Neural cell (in vitro differentiated cells): Measurements from ENCODE around the gene LYPD6B. TPM values are rescaled to one million over a fixed set of nuclear protein-coding genes. Genes with fewer than 3 reads are reported as not detected.

Experiments used
- H2AFZ ChIP-seq: fragments of 200-600, 300-800 bp; sonication (generic), shearing (Covaris generic); 2 replicates; pipeline ENCODE4 v1.6.0; 2014; ENCODE audit warnings: low read depth, mild to moderate bottlenecking, antibody characterized with exemption, low read length, moderate library complexity
- H3F3A ChIP-seq: fragments of 200-600 bp; shearing (Covaris generic); 2 replicates; pipeline ENCODE4 v1.6.1; 2016; ENCODE audit warnings: mild to moderate bottlenecking, moderate library complexity, mixed read lengths, antibody characterized with exemption, low read length; ENCODE audit not compliant: insufficient read depth, poor library complexity, severe bottlenecking
- H3K27ac ChIP-seq: fragments of 200-600, 300-800 bp; sonication (generic), shearing (Covaris generic); 2 replicates; pipeline ENCODE4 v1.5.1; 2014; ENCODE audit warnings: mild to moderate bottlenecking, low read length, moderate library complexity
- H3K27me3 ChIP-seq: fragments of 300-800, 200-600 bp; sonication (generic), shearing (Covaris generic); 2 replicates; pipeline ENCODE4 v1.6.0; 2014; ENCODE audit warnings: mild to moderate bottlenecking, low read depth, low read length, moderate library complexity; ENCODE audit not compliant: insufficient read depth
- H3K36me3 ChIP-seq: fragments of 300-800, 200-600 bp; sonication (generic), shearing (Covaris generic); 2 replicates; pipeline ENCODE4 v1.5.1; 2014; ENCODE audit warnings: mild to moderate bottlenecking, antibody characterized with exemption, low read length, moderate library complexity; ENCODE audit not compliant: insufficient read depth
- H3K4me2 ChIP-seq: fragments of 300-800, 200-600 bp; sonication (generic), shearing (Covaris generic); 2 replicates; pipeline ENCODE4 v1.6.0; 2014; ENCODE audit warnings: mild to moderate bottlenecking, low read length
- H3K4me3 ChIP-seq: fragments of 300-800, 200-600 bp; sonication (generic), shearing (Covaris generic); 2 replicates; pipeline ENCODE4 v1.5.1; 2014; ENCODE audit warnings: mild to moderate bottlenecking, low read length, moderate library complexity
- H3K79me2 ChIP-seq: fragments of 200-600 bp; shearing (Covaris generic); replicated peaks from 2 replicates; pipeline ENCODE4 v1.6.0; 2014; ENCODE audit warnings: mild to moderate bottlenecking, low read length, moderate library complexity; ENCODE audit not compliant: insufficient read depth
- H3K9ac ChIP-seq: fragments of 300-800, 200-600 bp; sonication (generic), shearing (Covaris generic); 2 replicates; pipeline ENCODE4 v1.6.1; 2016; ENCODE audit warnings: mild to moderate bottlenecking, low read length, mixed read lengths
- H3K9me2 ChIP-seq: fragments of 200-600 bp; shearing (Covaris generic); 2 replicates; pipeline ENCODE4 v1.6.1; 2016; ENCODE audit warnings: mild to moderate bottlenecking, low read length, mixed read lengths; ENCODE audit not compliant: insufficient read depth
- H3K9me3 ChIP-seq: fragments of 200-600, 300-800 bp; sonication (generic), shearing (Covaris generic); 2 replicates; pipeline ENCODE4 v1.6.1; 2016; ENCODE audit warnings: mild to moderate bottlenecking, mixed run types, low read length, moderate library complexity, mixed read lengths
- H4K20me1 ChIP-seq: fragments of 200-600 bp; shearing (Covaris generic); 2 replicates; pipeline ENCODE4 v1.6.1; 2016; ENCODE audit warnings: mild to moderate bottlenecking, mixed run types; ENCODE audit not compliant: insufficient read depth
- POLR2AphosphoS5 ChIP-seq: IDR thresholded peaks from 2 replicates; pipeline ENCODE4 v1.6.1; 2012
- polyA plus RNA-seq: library from polyadenylated mRNA; depleted of rRNA; stranded (reverse); fragments of >200 nt; gene quantifications from 2 replicates; pipeline ENCODE4 v1.2.3, GENCODE V29; 2014
- TF ChIP-seq, protein P1 (sequence below): IDR thresholded peaks from 2 replicates; pipeline ENCODE4 v1.6.1; 2012; ENCODE audit warnings: borderline replicate concordance
- TF ChIP-seq, protein P2 (sequence below): fragments of 450-650 bp; IDR thresholded peaks from 2 replicates; pipeline ENCODE4 v1.5.1; 2014; ENCODE audit warnings: antibody characterized with exemption, mild to moderate bottlenecking, moderate library complexity; ENCODE audit not compliant: poor library complexity, severe bottlenecking

LYPD6B gene
- polyA plus RNA-seq, 1 donor from 2014 or later: 0.68 TPM

DNA sequence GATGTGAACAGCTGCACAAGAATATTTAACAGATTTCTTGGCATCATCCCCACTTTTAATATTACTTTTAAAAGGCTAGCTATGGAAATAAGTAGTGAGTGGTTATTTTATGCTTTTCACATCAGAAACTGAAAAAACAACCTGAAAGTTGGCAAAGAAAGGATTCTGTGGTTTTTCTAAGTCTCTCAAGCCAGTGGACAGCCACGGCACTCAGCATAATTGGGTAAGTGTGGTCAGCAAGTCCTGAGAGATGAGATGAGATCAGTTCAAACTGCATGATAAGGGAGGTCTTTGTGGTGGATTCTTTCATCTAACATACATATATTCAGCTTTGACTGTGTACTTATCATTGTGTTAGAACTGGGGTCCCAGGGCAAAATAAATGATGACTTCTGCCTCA, 105.2 kb downstream of the LYPD6B start:
- Histone ChIP-seq H3K9me3 (no peaks in the 10 kb centered on the region), H3K27me3 (no peaks in the 10 kb centered on the region), H3K4me3 (no peak overlapping the region), H4K20me1 (no peaks in the 10 kb centered on the region), H3K79me2 (no peaks in the 10 kb centered on the region), H3K9ac (no peak overlapping the region), H3K27ac (no peak overlapping the region), H3K36me3 (no peaks in the 10 kb centered on the region), H3F3A (no peaks in the 10 kb centered on the region), H2AFZ (no peak overlapping the region), H3K9me2 (no peaks in the 10 kb centered on the region), H3K4me2 (no peak overlapping the region)
- no peak for TF ChIP-seq POLR2AphosphoS5
- TF ChIP-seq, protein P1, sequence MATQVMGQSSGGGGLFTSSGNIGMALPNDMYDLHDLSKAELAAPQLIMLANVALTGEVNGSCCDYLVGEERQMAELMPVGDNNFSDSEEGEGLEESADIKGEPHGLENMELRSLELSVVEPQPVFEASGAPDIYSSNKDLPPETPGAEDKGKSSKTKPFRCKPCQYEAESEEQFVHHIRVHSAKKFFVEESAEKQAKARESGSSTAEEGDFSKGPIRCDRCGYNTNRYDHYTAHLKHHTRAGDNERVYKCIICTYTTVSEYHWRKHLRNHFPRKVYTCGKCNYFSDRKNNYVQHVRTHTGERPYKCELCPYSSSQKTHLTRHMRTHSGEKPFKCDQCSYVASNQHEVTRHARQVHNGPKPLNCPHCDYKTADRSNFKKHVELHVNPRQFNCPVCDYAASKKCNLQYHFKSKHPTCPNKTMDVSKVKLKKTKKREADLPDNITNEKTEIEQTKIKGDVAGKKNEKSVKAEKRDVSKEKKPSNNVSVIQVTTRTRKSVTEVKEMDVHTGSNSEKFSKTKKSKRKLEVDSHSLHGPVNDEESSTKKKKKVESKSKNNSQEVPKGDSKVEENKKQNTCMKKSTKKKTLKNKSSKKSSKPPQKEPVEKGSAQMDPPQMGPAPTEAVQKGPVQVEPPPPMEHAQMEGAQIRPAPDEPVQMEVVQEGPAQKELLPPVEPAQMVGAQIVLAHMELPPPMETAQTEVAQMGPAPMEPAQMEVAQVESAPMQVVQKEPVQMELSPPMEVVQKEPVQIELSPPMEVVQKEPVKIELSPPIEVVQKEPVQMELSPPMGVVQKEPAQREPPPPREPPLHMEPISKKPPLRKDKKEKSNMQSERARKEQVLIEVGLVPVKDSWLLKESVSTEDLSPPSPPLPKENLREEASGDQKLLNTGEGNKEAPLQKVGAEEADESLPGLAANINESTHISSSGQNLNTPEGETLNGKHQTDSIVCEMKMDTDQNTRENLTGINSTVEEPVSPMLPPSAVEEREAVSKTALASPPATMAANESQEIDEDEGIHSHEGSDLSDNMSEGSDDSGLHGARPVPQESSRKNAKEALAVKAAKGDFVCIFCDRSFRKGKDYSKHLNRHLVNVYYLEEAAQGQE: no peak

DNA sequence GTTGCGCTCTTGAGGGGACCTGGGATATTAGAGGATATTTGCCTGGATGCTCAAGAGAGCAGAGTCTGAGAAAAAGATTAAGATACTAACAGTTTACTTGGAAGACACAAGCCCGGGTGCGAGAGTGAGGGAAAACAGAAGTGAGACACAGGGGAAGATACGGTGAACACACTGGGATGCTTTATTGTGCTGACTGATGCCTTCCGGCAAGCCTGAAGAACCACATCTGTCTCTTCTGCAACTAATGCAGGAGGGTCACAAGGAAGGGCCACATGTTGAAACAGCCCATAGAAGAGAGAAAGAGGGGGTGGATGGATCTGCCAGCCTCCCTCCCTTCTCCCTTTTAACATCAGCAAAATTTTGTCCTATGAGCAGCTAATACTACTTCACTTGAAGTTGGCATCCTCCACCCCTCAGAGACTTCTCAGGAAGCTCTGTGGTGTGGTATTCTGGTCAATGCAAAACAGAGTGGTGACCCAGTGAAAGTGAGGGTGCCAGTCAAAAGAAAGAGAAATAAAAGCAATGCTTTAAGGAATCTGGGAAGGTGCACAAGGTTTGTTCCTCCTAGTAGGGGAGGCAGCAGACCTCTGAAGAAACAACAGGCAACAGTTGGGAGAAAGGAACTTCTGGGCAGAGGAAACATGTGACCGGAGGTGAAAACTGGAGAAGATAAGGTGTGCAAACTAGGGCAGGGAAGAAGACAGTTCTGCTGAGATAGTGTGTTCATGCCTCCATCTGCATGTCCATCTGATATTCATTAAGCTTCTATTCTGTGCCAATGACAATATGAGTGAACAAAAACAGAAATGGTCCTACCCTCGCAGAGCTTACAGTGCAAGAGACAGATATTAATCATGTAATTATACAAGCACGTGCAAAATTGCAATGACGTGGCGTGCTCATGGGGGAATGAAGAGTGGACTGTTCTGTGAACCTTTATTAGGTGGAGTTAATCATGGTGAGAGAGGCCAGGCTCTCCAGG, 107.1 kb downstream of the LYPD6B start:
- no peak overlapping the region for H3K27ac ChIP-seq
- no peak overlapping the region for H2AFZ ChIP-seq
- no peaks in the 10 kb centered on the region for H4K20me1 ChIP-seq
- H3K4me2 ChIP-seq: no peak overlapping the region
- no peaks in the 10 kb centered on the region for H3K36me3 ChIP-seq
- H3K4me3 ChIP-seq: no peak overlapping the region
- no peaks in the 10 kb centered on the region for H3K9me3 ChIP-seq
- TF ChIP-seq, protein P2, sequence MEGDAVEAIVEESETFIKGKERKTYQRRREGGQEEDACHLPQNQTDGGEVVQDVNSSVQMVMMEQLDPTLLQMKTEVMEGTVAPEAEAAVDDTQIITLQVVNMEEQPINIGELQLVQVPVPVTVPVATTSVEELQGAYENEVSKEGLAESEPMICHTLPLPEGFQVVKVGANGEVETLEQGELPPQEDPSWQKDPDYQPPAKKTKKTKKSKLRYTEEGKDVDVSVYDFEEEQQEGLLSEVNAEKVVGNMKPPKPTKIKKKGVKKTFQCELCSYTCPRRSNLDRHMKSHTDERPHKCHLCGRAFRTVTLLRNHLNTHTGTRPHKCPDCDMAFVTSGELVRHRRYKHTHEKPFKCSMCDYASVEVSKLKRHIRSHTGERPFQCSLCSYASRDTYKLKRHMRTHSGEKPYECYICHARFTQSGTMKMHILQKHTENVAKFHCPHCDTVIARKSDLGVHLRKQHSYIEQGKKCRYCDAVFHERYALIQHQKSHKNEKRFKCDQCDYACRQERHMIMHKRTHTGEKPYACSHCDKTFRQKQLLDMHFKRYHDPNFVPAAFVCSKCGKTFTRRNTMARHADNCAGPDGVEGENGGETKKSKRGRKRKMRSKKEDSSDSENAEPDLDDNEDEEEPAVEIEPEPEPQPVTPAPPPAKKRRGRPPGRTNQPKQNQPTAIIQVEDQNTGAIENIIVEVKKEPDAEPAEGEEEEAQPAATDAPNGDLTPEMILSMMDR: no peak
- TF ChIP-seq, protein P1: no peak
- no peak overlapping the region for H3K9ac ChIP-seq
- no peaks in the 10 kb centered on the region for H3K79me2 ChIP-seq
- no peaks in the 10 kb centered on the region for H3F3A ChIP-seq
- no peaks in the 10 kb centered on the region for H3K9me2 ChIP-seq
- no peaks in the 10 kb centered on the region for H3K27me3 ChIP-seq
